DLD1 (cell line): ENCODE measurements around the gene AASDH.
"Not testable (repeated sequence)": the region's sequence is repeated elsewhere in the genome, so short reads cannot be mapped to it uniquely, and the experiment has no call there.

Source experiments
- in situ Hi-C: cut with HindIII; loops from 2 replicates; pipeline ENCODE4 v1.10.0; 2017; ENCODE audit warnings: low sequenced_read_pairs

The AASDH gene

GRCh38 chr4:56391270-56391669 lies 4.0 kb upstream of the AASDH start:
- in situ Hi-C loops: no loop called here

- in situ Hi-C loops: no loop called here
These were observed 2.3 kb upstream of the AASDH start for GRCh38 chr4:56389558-56389957.

GRCh38 chr4:56388306-56388705 lies 1.0 kb upstream of the AASDH start:
- in situ Hi-C loops: no loop called here

GRCh38 chr4:56386091-56386490 lies 1.2 kb downstream of the AASDH start:
- in situ Hi-C loops: no loop called here

- in situ Hi-C loops: no loop called here
These were observed 11.8 kb downstream of the AASDH start for GRCh38 chr4:56375458-56375857.

GRCh38 chr4:56374956-56375355 lies 12.3 kb downstream of the AASDH start:
- in situ Hi-C loops: no loop called here

- in situ Hi-C loops: no loop called here
These were observed 14.5 kb downstream of the AASDH start for GRCh38 chr4:56372774-56373173.

- in situ Hi-C loops: no loop called here
These were observed 15.7 kb downstream of the AASDH start for GRCh38 chr4:56371426-56372220.

GRCh38 chr4:56370377-56370776 lies 16.9 kb downstream of the AASDH start:
- in situ Hi-C loops: no loop called here

- in situ Hi-C loops: not testable (repeated sequence)
These were observed 24.3 kb downstream of the AASDH start for GRCh38 chr4:56362981-56363380.

GRCh38 chr4:56360071-56360470 lies 27.2 kb downstream of the AASDH start:
- in situ Hi-C loops: no loop called here

GRCh38 chr4:56356650-56357049 lies 30.6 kb downstream of the AASDH start:
- in situ Hi-C loops: no loop called here

GRCh38 chr4:56348576-56348975 lies 38.7 kb downstream of the AASDH start:
- in situ Hi-C loops: no loop called here

GRCh38 chr4:56345458-56345857 lies 41.8 kb downstream of the AASDH start:
- in situ Hi-C loops: no loop called here

GRCh38 chr4:56342746-56343145 lies 44.5 kb downstream of the AASDH start:
- in situ Hi-C loops: no loop called here

GRCh38 chr4:56330691-56331090 lies 56.6 kb downstream of the AASDH start:
- in situ Hi-C loops: no loop called here

GRCh38 chr4:56326363-56326762 lies 60.9 kb downstream of the AASDH start:
- in situ Hi-C loops: no loop called here

- in situ Hi-C loops: no loop called here
These were observed 63.2 kb downstream of the AASDH start for GRCh38 chr4:56324011-56324610.

- in situ Hi-C loops: no loop called here
These were observed 64.0 kb downstream of the AASDH start for GRCh38 chr4:56323327-56323726.

- in situ Hi-C loops: no loop called here
These were observed 66.0 kb downstream of the AASDH start for GRCh38 chr4:56321251-56321650.

- in situ Hi-C loops: no loop called here
These were observed 67.0 kb downstream of the AASDH start for GRCh38 chr4:56320293-56320692.

GRCh38 chr4:56318555-56318954 lies 68.7 kb downstream of the AASDH start:
- in situ Hi-C loops: no loop called here

GRCh38 chr4:56317749-56318148 lies 69.5 kb downstream of the AASDH start:
- in situ Hi-C loops: no loop called here
